Rectal smooth muscle tissue (tissue), 1 donor: Measurements from ENCODE around the gene SCAND1.
"Not testable (repeated sequence)": the region's sequence is repeated elsewhere in the genome, so short reads cannot be mapped to it uniquely, and the experiment has no call there.

ENCODE experiments used
- H3K27ac ChIP-seq: one replicate; pipeline ENCODE4 v1.7.0; 2013; ENCODE audit warnings: low read depth, low read length, inconsistent platforms
- H3K27me3 ChIP-seq: one replicate; pipeline ENCODE4 v1.7.0; 2013; ENCODE audit warnings: low read length; ENCODE audit not compliant: control insufficient read depth, insufficient read depth
- H3K36me3 ChIP-seq: one replicate; pipeline ENCODE4 v1.7.0; 2013; ENCODE audit warnings: low read length; ENCODE audit not compliant: control insufficient read depth, insufficient read depth
- H3K4me1 ChIP-seq: one replicate; pipeline ENCODE4 v1.7.0; 2013; ENCODE audit warnings: low read length; ENCODE audit not compliant: control insufficient read depth, insufficient read depth
- H3K4me3 ChIP-seq: one replicate; pipeline ENCODE4 v1.7.0; 2013; ENCODE audit warnings: low read length
- H3K9ac ChIP-seq: one replicate; pipeline ENCODE4 v1.7.0; 2013; ENCODE audit warnings: low read length

Gene SCAND1

GRCh38 chr20:35953387-35954199, 709 bp downstream of the SCAND1 start:
- H3K4me1 ChIP-seq = peaks cover 14% of the 10 kb centered on the region
- no peaks in the 10 kb centered on the region for H3K36me3 ChIP-seq
- H3K4me3 ChIP-seq = peak overlapping the region; percentile 99
- peak overlapping the region; percentile 99 for H3K9ac ChIP-seq
- peak overlapping the region; percentile 99 for H3K27ac ChIP-seq
- H3K27me3 ChIP-seq = no peaks in the 10 kb centered on the region

- H3K27ac ChIP-seq = peak overlapping the region; percentile 99
- peaks cover 14% of the 10 kb centered on the region for H3K4me1 ChIP-seq
- peak overlapping the region; percentile 99 for H3K9ac ChIP-seq
- no peaks in the 10 kb centered on the region for H3K27me3 ChIP-seq
- H3K36me3 ChIP-seq = peaks cover 4% of the 10 kb centered on the region
- peak overlapping the region; percentile 99 for H3K4me3 ChIP-seq
Measured at GRCh38 chr20:35952480-35953386, 1.6 kb downstream of the SCAND1 start.

- not testable (repeated sequence) for H3K9ac ChIP-seq, H3K27me3 ChIP-seq, H3K27ac ChIP-seq, H3K4me3 ChIP-seq, H3K36me3 ChIP-seq
- H3K4me1 ChIP-seq = peaks cover 14% of the 10 kb centered on the region
Measured at GRCh38 chr20:35952080-35952479, 2.2 kb downstream of the SCAND1 start.

- Histone ChIP-seq H3K27ac (no peak overlapping the region), H3K9ac (no peak overlapping the region), H3K4me3 (no peak overlapping the region), H3K4me1 (peaks cover 11% of the 10 kb centered on the region), H3K36me3 (peaks cover 10% of the 10 kb centered on the region), H3K27me3 (no peaks in the 10 kb centered on the region)
Measured at GRCh38 chr20:35950093-35950492, 4.2 kb downstream of the SCAND1 start.

GRCh38 chr20:35947907-35948306, 6.4 kb downstream of the SCAND1 start:
- peaks cover 5% of the 10 kb centered on the region for H3K4me1 ChIP-seq

DNA sequence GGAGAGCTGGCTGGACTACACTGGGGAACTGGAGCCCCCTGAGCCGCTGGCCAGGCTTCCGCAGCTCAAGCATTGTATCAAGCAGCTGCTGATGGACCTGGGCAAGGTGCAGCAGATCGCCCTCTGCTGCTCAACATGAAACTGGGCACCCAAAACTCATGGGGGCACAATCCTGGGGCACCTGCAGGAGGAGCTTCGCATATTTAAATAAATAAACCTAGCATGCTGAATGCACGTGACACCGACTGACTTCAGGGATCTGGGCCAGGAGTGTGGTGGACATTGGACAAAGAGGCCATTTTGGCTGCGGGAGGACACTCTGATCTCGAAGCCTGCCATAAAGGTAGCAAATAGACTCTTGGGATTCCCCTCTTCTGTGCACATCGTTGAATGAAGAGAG, 6.8 kb downstream of the SCAND1 start:
- no peak overlapping the region for H3K4me3 ChIP-seq
- no peak overlapping the region for H3K9ac ChIP-seq
- H3K27ac ChIP-seq = no peak overlapping the region
- peaks cover 1% of the 10 kb centered on the region for H3K4me1 ChIP-seq
- H3K27me3 ChIP-seq = no peaks in the 10 kb centered on the region
- H3K36me3 ChIP-seq = peaks cover 16% of the 10 kb centered on the region

More at GRCh38 chr20:35947907-35948306, 6.4 kb downstream of the SCAND1 start:
- H3K9ac ChIP-seq = no peak overlapping the region
- no peaks in the 10 kb centered on the region for H3K27me3 ChIP-seq
- H3K4me3 ChIP-seq = no peak overlapping the region
- peaks cover 15% of the 10 kb centered on the region for H3K36me3 ChIP-seq
- H3K27ac ChIP-seq = no peak overlapping the region

DNA sequence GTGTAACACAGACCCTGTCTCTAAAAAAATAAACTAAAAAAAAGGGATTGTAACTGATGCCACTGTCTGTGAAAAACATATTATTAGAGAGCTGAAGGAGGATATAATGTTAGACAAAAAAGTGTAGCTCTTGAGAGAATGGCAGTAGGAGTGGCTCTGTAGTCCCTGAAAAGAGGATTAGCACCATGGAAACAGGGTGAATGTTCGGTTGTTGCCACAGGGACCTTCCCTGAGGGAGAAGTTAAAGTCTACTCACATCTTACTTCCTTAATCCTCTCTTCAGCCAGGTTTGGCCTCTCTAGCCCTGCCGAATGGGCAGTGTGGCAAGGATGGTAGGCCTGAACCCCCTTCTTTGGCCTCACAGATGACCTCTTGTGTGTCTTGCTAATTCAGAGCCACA, 12.1 kb downstream of the SCAND1 start:
- Histone ChIP-seq H3K9ac (no peak overlapping the region), H3K4me1 (no peaks in the 10 kb centered on the region), H3K4me3 (no peak overlapping the region), H3K36me3 (peaks cover 21% of the 10 kb centered on the region), H3K27me3 (no peaks in the 10 kb centered on the region), H3K27ac (no peak overlapping the region)

GRCh38 chr20:35941620-35942019, 12.7 kb downstream of the SCAND1 start:
- H3K36me3 ChIP-seq = peaks cover 21% of the 10 kb centered on the region

GRCh38 chr20:35939264-35939663, 15.0 kb downstream of the SCAND1 start:
- no peaks in the 10 kb centered on the region for H3K27me3 ChIP-seq
- H3K9ac ChIP-seq = no peak overlapping the region
- H3K4me1 ChIP-seq = no peaks in the 10 kb centered on the region
- no peak overlapping the region for H3K27ac ChIP-seq
- no peak overlapping the region for H3K4me3 ChIP-seq
- H3K36me3 ChIP-seq = peaks cover 15% of the 10 kb centered on the region

More at GRCh38 chr20:35941620-35942019, 12.7 kb downstream of the SCAND1 start:
- no peaks in the 10 kb centered on the region for H3K27me3 ChIP-seq
- H3K4me1 ChIP-seq = no peaks in the 10 kb centered on the region
- no peak overlapping the region for H3K9ac ChIP-seq
- no peak overlapping the region for H3K27ac ChIP-seq
- H3K4me3 ChIP-seq = no peak overlapping the region

DNA sequence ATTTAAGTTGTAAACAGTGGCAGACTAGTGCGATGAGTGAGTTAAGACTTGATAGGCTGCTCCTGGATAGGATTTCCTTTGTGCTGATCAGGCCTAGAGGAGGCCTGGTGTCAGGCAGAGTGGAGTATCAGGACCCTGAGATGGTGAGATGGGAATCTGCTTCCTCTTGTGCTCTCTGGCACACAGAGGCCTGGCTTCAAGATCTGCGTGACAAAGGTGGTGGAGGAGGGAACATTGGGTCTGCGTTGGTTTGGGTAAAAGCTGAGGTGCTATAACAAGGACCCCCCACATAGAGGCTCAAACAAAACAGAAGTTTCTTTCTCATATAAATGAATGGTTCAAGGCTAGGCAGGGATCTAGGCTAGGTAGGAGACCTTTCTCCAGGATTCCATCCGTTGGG, 20.3 kb downstream of the SCAND1 start:
- no peaks in the 10 kb centered on the region for H3K27me3 ChIP-seq
- no peak overlapping the region for H3K27ac ChIP-seq
- H3K36me3 ChIP-seq = peaks cover 14% of the 10 kb centered on the region
- no peak overlapping the region for H3K9ac ChIP-seq
- no peak overlapping the region for H3K4me3 ChIP-seq
- no peaks in the 10 kb centered on the region for H3K4me1 ChIP-seq

DNA sequence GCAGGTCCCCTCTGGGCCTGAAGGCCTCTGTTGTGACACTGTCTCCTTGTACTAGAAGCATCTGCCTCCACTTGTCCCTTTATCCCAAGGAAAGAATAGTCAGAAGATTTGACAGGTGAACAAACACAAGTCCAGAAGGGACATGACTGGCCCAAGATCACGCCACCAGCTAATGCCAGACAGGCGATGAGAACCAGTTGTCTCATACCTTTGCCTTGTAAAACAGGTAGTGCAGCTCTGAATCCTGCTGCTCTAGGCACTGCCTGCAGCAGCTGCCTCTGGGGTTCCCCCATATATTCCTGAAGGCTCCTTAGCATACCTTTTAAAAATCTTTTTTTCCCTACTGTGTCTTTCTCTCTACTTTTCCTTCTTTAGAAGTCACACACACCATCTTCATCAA, 25.0 kb downstream of the SCAND1 start:
- Histone ChIP-seq H3K9ac (no peak overlapping the region), H3K36me3 (peaks cover 20% of the 10 kb centered on the region), H3K27ac (no peak overlapping the region), H3K27me3 (no peaks in the 10 kb centered on the region), H3K4me3 (no peak overlapping the region), H3K4me1 (no peaks in the 10 kb centered on the region)

GRCh38 chr20:35920523-35920922, 33.8 kb downstream of the SCAND1 start:
- Histone ChIP-seq H3K27ac (no peak overlapping the region), H3K4me1 (no peaks in the 10 kb centered on the region), H3K27me3 (no peaks in the 10 kb centered on the region), H3K36me3 (peaks cover 12% of the 10 kb centered on the region), H3K4me3 (no peak overlapping the region), H3K9ac (no peak overlapping the region)
